UCSD-AML1 (cell line): ENCODE data around the gene SCO1.
"Not testable (repeated sequence)": the region's sequence is repeated elsewhere in the genome, so short reads cannot be mapped to it uniquely, and the experiment has no call there.

Experiments used
- DNase-seq: peaks from one replicate; lab custom pipeline; 2025; ENCODE audit not compliant: unreplicated experiment; lab: John Stamatoyannopoulos, UW

Gene SCO1

DNA sequence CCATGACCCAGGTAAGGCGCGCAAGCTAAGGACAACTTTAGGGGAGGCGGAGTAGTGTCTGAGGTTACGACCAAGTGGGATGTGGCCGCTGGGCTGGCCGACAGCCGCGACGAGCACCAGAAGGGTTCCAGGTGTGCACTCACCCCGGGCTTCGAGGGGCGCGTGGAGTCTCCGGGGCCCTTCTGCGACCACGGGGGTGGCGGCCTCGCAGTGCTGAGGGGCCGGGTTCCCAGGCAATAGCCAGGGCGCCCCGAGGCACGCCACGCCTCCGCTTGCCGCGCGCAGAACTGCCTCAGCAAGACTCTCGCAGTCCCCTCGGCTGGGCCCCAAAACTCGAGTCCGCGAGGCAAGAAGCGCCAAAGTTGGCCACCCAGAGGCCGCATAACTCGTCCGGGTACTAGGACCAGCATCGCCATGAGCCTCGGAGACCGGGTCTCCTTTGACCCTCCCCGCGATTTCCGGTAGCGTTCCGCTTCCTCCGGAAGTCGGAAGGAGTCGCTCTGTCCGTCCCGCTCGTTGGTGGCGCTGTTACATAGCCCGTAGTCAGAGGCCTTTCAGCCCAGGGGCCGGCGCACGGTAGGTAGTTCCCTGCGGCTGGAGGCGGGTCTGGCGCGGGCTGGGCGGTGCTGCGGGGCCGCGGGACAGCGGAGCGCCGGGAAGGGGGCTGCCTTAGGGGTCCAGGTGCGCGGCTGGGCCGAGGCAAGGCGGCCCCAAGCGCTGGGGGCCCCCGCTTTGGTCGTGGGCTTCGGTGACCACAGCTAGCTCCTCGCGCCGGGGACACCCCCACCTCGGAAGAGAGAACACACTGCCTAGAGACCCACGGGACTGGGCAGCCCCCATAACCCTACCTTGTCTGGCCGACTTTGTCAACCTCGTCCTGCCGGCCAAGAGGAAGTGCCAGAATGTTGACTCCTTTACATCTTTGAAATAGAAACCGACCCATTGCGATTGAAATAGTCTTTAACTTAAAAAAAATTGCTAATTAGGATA lies at the start of gene SCO1, which contains the start of gene ADPRM:
Gene SCO1 (minus strand): TSS at position 442 of the 990 bp plus-strand sequence. CDS start 26 bp downstream, at position 416.
Gene ADPRM (plus strand): TSS at position 503 of the 990 bp plus-strand sequence. CDS start 7,333 bp downstream, outside the sequence.
- DNase-seq: peak; percentile 93

DNA sequence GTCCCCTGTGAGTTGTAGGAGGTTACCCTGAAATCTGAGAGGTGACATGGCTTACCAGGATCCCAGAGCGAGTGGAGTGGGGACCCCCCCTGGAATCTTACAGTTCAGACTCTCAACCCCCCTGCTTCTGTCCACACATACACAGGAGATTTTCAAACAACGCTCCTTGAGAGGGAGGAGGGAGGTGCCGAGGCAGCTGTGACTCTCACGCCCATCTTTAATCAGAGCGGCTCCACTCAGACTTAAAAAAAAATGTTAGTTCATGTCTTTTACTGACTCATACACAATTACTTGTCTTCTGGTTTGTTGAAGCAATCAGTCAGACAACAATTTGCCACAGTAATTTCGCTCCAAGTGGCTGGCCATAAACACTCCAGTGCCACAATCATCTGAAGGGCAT lies 47.9 kb upstream of the SCO1 start:
- DNase-seq: no peak

DNA sequence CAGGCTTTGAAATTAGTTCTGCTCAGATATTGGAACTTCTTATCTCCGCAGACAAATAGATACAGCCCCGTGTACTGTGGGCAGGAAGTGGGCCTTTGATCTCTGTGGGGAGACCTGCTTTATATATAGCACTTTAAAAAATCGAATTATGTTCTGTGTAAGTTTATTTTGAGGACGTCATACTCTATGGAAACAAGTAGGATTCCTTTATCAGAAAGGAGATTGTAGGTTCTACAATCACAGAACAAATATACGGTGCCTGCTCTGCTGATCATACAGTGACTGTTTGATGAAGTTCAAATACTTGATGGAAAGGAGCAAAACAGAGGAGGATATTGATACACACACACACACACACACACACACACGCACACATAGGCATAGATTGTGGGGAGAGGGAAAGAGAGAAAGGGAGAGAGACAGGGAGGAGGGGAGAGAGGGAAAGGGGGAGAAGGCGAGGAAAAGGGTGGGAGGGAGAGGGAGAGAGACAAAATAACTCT lies 47.2 kb upstream of the SCO1 start:
- no peak for DNase-seq

DNA sequence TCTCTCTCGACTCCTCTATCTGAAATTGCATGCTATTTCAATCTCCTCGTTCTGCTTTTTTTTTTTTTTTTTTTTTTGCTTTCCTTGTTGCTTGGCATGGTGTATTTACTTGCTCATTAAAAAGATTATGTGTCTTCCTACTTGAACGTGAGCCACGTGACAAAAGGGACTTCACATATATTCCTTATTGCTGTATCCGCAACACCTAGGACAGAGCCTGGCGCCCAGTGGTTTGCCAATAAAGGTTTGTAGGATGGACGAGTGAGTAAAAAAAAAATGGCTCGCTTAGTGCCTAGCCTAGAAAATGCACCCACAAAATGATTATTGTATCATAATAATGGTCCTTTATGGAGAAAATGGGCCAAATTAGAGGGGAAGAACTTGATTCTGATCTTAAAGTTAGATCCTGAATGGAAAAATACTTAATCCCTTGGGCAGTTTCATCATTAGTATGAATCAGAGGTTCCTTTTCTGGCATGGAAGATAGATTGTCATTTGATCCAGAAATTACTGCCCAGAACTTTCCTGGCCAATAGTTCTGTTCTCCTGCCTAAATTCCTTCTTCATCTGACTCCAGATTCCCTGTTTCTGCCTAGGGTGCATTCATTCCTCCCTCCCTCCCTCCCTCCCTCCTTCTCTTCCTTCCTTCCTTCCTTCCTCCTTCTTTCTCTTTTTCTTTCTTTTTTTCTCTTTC lies 46.1 kb upstream of the SCO1 start:
- DNase-seq: no peak

DNA sequence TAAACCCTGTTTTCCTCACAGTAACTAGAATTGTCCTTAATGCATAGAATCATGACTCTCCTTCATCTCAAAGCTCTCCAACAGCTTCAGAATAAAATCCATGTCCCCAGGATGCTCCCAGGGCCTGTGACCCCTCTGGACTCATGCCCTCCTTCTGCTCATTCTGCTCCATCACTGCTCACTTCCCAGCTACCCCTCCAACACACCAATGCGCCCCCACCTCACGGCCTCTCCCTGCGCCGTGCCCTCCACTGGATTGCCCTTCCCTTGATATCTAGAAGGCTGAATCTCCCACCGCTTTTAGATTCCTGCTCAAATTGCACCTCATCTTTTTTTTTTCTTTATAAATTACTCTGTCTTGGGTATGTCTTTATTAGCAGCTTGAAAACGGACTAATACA lies 45.1 kb upstream of the SCO1 start:
- no peak for DNase-seq

DNA sequence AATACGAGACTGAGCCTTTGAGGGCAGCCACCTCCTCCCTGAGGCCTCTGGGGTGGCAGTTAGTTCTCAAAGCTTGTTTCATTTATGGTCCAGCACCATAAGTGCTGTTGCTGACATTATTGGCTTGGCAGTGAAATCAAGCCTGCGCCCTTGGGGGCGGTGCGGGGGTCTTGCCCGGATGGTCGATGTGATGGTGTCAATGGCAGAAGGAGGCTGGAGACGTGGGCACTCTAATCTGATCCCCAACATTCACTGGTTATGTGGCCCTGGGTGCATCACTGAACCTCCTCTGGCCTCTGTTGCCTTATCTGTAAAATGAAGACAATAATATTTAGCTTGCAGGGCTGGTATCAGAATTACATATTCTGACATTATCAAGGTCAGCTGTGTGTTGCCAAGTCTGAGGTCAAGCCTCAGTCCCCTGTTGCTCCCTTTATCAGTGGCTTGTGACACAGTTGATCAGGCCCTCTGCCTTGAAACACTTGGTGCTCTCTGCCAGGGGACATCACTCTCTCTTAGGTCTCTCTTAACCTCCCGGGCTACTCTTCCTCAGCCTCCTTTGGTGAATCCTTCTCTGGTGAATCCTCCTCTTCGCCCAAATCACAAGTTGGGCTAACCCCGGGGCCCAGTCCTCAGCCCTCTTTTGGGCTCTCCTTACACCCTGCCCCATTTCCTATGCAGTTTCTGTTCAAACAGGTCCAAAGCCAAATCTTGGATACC lies 44.2 kb upstream of the SCO1 start:
- DNase-seq: no peak

DNA sequence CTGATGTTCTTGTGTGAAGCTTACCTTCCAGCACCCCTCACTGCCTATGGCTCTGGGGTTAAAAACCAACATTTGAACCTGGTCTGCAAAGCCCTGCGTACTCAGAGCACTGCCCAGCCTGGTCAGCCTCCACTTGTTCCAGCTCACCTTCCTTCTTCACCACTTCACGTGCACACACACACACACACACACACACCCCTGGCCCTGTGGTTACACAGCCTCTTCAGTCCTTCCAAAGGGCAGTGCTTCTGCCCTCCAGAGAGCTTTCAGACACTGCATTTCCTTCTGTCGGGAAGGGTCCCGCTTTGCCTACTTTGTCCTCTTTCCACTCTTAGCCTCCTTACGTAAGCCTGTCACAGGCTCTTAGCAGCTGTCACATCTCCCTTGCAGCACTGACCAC lies 42.1 kb upstream of the SCO1 start:
- no peak for DNase-seq

DNA sequence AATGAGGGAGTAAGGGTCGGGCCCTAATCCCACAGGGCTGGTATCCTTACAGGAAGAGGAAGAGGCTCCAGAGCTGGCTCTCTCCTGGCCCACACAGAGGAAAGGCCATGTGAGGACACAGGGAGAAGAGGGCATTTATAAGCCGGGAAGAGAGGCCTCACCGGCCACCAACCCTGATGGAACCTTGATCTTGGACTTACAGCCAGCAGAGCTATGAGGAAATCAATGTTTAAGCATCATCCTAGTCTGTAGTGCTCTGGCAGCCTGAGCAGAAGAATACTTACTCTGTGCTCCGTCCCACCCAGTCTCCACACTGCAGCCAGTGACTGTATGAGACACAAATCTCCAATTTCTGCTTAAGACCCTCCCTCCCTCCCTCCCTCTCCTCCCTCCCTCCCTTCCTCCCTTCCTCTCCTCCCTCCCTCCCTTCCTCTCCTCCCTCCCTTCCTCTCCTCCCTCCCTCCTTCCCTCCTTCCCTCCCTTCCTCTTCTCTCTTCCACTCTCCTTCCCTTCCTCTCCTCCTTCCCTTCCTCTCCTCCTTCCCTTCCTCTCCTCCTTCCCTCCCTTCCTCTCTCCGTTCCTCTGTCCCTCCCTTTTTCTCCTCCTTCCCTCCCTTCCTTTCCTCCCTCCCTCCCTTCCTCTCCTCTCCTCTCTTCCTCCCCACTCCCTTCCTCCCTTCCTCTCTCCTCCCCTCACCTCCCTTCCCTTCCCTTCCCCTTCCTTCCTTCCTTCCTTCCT lies 41.4 kb upstream of the SCO1 start:
- no peak for DNase-seq

DNA sequence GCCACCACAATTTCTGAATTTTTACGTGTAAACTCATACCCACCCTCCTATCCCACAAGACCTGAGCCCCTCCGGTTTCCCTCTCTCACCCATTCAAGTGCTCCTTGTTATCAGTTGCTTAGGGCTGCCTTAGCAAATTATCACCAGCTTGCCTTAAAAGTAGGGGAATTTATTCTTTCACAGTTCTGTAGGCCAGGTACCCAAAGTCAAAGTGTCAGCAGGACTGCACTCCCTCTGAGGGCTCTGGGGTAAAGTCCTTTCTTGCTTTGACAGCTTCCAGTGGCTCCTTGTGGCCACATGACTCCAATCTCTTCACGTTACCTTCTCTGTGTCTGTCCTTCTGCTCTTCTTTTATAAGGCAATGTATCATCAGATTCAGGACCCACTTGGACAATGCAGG lies 40.4 kb upstream of the SCO1 start:
- no peak for DNase-seq

DNA sequence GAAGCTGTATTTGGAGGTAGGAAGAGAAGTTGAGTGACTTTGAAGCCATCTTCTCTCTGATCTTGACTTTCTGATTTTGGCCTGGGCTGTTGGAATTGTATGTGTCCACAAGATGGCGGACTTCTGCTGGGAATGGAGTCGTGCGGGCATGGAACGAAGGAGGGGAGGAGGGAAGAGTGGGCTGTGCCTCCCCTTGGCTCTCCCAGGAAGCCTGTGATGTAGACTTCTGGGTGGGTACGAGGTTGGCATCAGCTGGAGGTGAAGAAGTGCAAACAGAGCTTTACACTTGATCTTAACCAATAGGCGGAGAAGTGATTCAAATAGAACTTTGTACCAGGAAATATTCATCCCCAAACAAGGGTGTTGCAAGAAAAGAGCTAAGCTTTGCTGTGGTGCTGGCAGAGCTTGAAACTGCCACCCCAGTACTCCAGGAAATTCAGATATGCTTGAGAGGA lies 39.9 kb upstream of the SCO1 start:
- DNase-seq: peak; percentile 38

DNA sequence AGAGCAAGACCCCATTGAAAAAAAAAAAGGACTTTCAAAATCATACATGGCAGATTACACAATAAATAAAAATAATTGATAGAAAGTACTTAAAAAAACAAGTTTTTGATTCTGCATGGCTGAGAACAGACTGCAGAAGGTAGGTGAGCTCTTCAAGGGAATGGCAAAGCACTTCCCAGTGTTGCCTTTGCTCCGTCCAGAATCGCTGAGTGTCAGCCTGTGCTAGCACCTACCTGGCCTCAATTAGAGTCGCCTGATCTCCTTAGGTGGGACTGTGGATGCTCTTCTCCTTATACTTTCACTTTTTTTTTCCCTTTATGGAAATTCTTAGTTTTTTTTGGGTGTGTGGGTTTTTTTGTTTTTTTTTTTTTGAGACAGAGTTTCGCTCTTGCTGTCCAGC lies 38.5 kb upstream of the SCO1 start:
- no peak for DNase-seq

DNA sequence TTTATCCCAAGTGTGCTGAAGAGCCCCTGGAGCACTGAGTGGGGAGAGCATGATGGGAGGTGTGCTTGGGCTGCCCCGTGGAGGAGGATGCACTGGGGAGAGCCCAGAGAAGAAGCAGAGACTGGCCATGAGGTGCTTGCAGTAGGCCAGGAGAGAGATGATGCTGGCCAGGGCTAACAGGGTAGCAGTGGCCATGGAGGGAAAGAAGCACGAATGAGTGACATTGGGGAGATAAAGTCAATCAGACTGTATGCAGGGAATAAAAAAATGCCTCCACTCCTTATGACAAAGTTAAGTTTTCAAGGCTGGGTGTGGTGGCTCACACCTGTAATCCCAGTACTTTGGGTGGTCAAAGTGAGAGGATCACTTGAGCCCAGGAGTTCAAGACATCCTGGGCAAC lies 37.9 kb upstream of the SCO1 start:
- DNase-seq: no peak

DNA sequence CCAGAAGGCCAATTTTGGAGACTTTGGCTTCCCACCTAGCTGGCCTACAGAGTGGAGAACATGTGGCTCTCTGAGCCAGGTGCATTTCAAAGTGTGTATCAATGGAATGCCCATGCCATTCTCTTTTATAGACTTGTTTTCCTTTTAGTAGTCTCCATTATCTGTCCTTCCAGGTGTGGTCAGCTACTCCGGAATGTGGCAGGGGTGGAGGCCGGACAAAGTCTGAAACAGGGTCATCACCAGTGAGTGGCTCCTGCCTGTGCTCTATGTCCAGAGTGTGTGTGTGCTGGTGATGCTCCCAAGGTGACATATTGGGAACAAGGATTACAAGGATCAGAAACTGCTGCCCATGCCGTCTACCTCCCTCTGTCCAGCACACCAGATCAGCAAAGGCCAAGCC lies 36.3 kb upstream of the SCO1 start:
- no peak for DNase-seq

DNA sequence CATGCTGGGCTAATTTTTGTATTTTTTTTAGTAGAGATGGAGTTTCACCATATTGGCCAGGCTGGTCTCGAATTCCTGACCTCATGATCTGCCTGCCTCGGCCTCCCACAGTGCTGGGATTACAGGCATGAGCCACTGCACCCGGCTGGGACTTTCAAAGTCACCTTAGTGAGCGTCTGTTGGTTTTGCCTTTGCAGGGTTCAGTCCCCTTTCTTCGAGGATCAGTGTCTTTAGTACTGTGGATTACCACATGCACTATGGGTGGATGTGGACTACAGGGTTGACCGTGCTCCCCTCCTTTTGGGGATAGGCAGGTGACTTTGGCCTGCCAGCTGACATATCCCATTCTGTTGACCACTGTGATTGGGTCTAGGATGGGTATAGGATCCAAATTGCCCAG lies 34.8 kb upstream of the SCO1 start:
- DNase-seq: not testable (repeated sequence)

DNA sequence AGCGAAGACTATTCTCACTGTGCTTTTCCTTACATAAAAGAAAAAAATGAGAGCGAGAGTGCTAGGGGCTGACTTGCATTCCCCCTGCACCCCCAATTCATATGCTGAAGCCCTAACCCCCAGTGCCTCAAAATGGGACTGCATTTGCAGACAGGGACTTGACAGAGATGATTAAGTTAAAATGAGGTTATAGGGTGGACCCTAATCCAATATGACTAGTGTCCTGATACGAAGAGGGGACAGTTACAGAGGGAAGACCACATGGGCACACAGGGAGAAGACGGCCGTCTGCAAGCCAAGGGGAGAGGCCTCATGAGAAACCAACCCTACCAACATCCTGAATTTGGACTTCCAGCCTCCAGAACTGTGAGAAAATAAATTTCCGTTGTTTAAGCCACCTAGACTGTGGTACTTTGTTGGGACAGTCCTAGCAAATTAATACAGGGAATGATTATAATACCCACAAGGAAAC lies 34.1 kb upstream of the SCO1 start:
- DNase-seq: no peak

DNA sequence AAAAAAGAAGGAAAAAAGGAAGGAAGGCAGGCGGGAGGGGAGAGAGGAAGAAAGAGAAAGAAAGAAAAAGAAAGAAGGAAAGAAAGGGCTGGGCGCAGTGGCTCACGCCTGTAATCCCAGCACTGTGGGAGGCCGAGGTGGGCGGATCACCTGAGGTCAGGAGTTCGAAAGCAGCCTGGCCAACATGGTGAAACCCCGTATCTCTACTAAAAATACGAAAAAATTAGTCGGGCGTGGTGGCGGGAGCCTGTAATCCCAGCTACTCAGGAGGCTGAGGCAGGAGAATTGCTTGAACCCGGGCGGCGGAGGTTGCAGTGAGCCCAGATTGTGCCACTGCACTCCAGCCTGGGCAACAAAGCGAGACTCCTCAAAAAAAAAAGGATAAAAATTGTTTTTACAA lies 32.9 kb upstream of the SCO1 start:
- not testable (repeated sequence) for DNase-seq

DNA sequence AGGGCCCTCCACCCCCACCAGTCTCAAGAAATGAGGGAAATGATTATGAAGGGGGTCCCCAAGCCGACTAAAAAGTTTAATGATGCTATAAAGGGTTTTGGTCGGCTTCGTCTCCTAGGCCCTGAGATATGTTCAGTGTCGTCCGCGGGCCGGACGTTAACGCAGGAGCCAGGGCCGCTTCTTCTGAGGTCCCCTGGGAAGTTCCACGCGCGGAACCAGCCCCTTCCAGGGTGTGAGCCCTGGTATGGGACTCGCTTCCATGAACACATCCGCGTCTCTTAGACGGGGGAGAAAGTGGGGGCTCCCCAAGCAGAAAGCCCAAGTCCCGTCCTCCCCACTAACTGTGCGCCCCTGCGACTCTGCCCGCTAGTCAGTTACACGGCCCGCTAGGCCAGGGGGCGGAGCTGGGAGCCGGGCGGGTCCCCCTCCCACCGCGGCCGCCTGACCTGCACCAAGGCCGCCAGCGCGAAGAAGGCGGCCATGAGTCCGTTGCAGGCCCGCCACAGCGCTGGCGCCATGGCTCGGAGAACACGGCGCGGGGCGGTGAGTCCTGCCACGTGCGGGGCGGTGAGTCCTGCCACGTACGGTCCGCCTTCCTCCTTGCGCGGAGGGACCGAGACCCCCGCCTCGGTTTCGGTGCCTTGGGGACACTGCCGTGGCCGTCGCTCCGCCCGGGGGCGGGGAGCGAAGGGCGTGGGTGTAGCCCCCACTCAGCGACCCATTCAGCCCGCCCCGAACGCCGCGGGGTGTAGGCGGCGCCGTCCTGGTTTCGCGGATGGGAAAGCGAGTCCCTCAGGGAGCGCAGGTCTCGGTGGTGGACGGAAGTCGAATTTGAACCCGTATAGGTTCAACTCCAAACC lies 32.2 kb upstream of the SCO1 start, which contains the start of gene TMEM220:
Gene TMEM220 (minus strand): TSS at position 690 of the 860 bp plus-strand sequence. CDS start 172 bp downstream, at position 518.
- peak; percentile 62 for DNase-seq

DNA sequence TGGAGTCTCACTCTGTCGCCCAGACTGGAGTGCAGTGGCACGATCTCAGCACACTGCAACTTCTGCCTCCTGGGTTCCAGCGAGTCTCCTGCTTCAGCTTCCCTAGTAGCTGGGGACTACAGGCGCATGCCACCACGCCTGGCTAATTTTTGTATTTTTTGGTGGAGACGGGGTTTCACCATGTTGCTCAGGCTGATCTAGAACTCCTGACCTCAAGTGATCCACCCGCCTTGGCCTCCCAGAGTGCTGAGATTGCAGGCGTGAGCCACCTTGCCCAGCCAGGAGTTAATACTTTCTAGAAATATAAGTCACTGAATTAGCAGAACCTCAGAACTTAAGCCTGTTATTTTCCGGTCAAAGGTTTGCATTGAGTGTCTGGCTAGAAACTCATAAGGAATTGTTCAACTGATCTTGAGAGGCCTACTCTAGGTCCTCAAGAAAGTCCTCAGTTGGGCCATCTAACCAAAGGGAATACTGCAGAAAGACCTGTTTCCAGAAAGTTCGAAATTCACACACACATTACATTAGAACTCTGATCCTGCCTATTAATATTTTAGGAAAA lies 31.1 kb upstream of the SCO1 start:
- DNase-seq: no peak

DNA sequence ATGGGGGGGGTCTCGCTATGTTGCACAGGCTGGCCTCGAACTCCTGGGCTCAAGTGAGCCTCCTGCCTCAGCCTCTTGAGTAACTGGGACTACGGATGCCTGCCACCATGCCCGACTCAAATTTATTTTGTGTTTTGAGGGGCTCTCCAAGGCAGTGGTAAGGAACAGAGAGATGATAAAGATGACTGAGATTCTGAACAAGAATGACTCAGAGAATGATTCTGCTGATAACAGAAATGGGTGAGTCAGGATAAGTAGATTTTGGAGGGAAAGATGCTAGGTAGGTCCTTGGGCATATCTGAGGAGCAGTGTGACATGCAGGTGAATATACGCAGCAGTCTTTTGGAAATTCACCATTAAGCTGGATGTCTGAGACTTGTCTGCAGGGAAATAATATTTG lies 29.9 kb upstream of the SCO1 start:
- DNase-seq: no peak
